GM19395 (cell line): ENCODE data around the gene HSPB8.
"Not testable (repeated sequence)": the region's sequence is repeated elsewhere in the genome, so short reads cannot be mapped to it uniquely, and the experiment has no call there.

ENCODE experiments used
- ATAC-seq: cut with Tn5 transposase; IDR thresholded peaks from one replicate; pipeline ENCODE4 v1.9.1; 2021; ENCODE audit warnings: mild to moderate bottlenecking, moderate library complexity; ENCODE audit not compliant: unreplicated experiment

Gene HSPB8

DNA sequence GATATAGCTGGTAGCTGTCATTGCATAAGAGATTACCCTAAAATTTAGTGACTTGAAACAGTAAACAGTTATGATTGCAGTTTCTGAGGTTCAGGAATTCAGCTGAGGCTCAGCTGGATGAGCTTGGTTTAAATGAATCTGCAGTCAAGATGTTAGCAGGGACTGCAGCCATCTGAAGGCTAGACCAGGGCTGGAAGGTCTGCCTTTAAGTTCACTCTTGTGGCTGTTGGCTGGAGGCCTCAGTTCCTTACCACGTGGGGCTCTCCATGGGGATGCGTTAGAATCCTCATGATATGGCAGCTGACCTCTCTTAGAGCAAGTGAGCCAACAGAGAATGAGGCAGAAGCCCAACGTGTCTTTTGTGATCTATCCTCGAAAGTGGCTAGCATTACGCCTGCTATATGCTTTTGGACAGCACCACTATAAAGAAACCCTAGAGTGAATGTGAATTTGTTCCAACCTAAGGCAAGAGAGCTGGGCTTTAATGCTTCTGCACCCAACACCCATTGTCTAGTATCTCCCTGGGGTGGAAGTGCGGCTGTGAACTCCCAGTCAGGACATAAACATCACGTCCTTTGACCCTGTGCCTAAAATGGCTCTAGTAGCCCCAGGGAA, 26.0 kb downstream of the HSPB8 start:
- ATAC-seq = no peak

GRCh38 chr12:119206348-119207062, 27.8 kb downstream of the HSPB8 start:
- no peak for ATAC-seq

- ATAC-seq = no peak
Observed at GRCh38 chr12:119207063-119207560, 28.4 kb downstream of the HSPB8 start.

DNA sequence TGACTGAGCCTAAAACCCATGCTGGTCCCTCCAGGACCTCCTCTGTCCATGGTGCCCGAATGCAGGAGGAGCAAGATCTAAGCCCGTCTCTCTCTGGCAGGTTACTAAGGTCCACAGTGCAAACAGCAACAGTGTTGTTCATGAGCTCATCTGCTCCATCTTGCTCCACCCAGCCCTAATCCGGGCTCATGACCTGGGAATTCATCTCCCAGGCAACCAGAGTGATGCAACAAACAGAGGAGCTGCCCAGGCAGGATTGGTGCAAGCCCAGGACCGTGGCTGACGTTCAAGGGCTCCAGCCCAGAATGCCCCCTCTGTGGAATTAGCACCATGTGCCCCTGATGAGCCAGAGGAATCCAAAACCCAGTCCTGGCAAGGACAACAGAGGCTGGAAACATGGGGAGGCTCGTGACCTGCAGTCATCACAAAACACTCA, 29.9 kb downstream of the HSPB8 start:
- ATAC-seq = no peak

DNA sequence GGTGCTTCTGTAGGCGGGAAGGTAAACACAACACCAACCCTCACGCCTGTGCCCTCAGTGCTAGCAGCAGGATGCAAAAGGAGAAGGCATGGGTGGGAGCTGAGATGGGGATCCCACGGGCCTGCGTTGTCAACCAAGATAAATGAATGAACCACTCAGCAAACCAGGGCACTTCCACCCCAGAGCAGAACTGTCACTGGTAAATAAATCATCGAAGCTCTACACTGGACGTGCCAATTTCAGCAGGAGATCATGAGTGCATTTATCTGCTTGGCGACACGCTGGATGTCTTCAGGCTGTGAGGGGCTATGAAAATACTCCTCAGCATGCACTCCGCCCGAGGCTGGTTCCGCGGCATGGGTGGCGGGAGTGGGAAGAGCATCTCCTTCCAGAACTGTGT, 33.2 kb downstream of the HSPB8 start:
- ATAC-seq = no peak

DNA sequence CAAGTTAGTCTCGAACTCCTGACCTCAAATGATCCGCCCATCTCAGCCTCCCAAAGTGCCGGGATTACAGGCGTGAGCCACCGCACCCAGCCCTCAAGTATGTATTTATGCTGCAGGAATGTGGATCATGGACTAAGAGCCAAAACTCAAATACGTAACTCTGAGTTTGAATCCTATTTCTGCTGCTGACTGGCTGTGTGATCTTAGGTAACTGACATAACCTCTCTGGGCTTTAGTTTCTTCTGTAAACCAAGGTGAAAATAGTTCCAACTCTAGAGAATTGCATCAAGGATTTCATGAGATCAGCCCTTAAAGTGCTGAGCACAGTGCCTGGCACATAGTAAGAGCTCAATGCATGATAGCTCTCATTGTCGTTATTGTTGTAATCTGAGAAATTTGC, 37.4 kb downstream of the HSPB8 start:
- no peak for ATAC-seq

GRCh38 chr12:119218875-119219274, 40.1 kb downstream of the HSPB8 start:
- not testable (repeated sequence) for ATAC-seq

GRCh38 chr12:119222222-119222951, 43.7 kb downstream of the HSPB8 start:
- no peak for ATAC-seq

DNA sequence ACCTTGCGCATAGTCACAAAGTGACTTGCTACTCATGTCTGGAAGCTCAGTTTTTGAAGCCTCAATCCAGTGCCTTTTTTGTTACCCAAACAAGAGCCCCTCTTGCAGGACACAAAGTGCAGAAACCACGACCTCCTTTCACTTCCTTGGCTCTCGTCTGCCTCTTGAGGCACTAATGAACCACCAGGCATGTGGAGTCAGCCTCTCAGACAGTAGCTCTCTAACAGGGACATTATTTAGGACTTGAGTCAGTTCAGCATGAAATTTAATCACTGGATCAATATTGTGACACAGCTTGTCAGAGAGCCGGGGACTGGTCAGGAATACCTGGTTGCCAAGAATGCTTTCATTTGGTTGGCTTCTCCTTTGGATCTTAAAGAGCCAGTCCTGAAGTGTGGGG, 46.7 kb downstream of the HSPB8 start:
- no peak for ATAC-seq

DNA sequence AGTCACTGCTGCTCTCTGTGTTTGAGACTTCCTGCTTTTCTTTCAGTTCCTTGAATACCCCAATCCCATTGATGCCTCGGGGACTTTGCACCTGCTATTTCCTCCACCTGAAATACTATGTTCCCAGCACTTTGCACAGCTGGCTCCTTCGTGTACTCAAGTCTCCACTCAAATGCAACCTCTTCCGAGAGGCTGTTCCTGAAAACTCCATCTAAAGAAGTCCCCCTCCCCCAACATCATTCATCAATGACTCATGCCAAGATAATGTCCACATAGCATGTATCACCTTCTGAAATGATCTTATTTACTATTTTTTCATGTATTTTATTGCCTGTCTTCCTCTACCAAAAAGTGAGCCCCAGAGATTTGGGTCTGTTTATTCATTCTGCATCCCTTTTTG, 48.6 kb downstream of the HSPB8 start:
- ATAC-seq = no peak

DNA sequence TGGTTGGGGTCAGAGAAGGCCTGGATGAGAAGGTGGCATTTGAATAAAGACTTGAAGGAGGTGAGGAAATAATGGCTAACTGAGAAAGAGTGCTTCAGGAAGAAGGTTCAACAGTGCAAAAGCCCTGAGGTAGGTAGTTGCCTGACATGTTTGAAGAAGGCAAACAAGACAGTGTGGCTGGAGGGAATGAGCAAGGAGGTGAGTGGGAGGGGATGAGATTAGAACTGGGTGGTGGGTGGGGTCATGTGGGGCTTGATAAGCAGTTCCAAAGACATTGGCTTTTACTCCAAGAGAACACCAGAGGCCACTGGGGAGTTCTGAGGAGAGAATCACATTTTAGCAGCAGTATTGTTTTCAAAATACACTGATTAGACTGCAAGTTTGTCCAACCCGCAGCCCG, 50.5 kb downstream of the HSPB8 start:
- no peak for ATAC-seq

DNA sequence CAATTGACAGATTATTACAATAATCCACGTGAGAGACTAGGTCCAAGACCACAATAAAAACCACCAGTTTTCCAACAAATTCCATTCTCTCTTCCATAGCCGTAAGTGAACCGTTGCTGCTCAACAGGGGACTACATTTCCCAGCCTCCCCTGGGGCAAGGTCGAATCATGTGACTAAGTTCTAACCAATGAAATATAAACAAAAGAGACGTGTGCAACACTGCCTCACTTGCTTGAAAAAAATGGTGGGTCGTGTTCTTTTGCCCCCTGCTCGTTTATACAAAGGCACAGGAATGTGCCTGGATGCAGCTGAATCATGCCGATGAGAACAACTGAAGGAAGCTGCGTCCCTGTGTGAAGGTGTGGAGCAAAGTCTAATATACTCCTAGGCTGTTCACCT, 51.1 kb downstream of the HSPB8 start:
- ATAC-seq = no peak

GRCh38 chr12:119230807-119231206, 52.1 kb downstream of the HSPB8 start:
- no peak for ATAC-seq

DNA sequence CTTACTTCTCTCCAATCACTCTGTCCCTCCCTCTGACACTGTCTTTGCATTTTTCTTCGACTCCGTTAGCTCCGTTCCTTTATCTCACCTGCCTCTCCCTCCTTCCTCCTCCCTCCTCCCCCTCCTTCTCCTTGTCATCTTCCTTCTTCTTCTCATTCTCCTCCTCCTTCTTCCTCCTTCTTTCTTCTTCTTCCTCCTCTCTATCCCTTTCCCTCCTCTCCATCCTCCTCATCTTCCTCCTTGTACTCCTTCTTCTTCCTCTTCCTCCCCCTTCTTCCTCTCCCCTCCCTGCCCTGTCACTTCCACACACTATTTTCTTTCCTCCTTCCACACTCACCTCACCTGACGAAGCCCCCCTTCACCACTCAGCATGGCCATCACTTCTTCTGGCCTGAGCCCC, 53.0 kb downstream of the HSPB8 start:
- ATAC-seq = no peak

- ATAC-seq = no peak
Observed at GRCh38 chr12:119235197-119235751, 56.5 kb downstream of the HSPB8 start.

- no peak for ATAC-seq
Observed at GRCh38 chr12:119236372-119236771, 57.6 kb downstream of the HSPB8 start.

GRCh38 chr12:119239040-119239439, 60.3 kb downstream of the HSPB8 start:
- ATAC-seq = no peak

DNA sequence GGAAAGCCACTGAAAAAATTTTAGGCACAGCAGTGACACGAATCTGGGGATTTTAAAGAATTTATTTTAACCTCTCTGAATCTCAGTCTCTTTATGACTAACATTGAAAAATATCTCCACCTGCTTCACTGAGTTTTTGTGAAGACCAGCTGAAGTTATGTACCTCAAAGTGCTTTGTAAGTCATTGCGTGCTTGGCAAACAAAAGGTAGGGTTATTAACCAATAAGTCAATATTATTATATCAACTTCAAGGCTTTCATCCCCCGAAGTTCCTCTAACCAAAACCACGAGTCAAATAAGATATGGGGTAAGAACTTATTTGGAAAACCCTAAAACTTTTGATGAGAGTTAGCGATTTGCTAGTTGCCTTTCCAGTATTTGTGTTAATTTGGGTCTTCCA, 62.3 kb downstream of the HSPB8 start:
- no peak for ATAC-seq

GRCh38 chr12:119241580-119242169, 62.9 kb downstream of the HSPB8 start:
- ATAC-seq = no peak
